GM19240 (cell line): Measurements from ENCODE around the gene AFF2.
"Not testable (repeated sequence)": the region's sequence is repeated elsewhere in the genome, so short reads cannot be mapped to it uniquely, and the experiment has no call there.

ENCODE experiments used
- DNase-seq: peaks from one replicate; pipeline ENCODE4 v3.0.0; 2011; ENCODE audit warnings: low spot score; ENCODE audit not compliant: insufficient read length

Gene AFF2

GRCh38 chrX:148633218-148633908 is 132.9 kb downstream of the AFF2 start:
- no peak for DNase-seq

- no peak for DNase-seq
Observed at GRCh38 chrX:148634591-148634990, 134.2 kb downstream of the AFF2 start.

GRCh38 chrX:148643460-148643859 is 143.0 kb downstream of the AFF2 start:
- no peak for DNase-seq

GRCh38 chrX:148647651-148648050 is 147.2 kb downstream of the AFF2 start:
- no peak for DNase-seq

- no peak for DNase-seq
Observed at GRCh38 chrX:148649145-148649795, 148.9 kb downstream of the AFF2 start.

GRCh38 chrX:148658115-148658730 is 157.8 kb downstream of the AFF2 start:
- DNase-seq: no peak

- no peak for DNase-seq
Observed at GRCh38 chrX:148659481-148659880, 159.1 kb downstream of the AFF2 start.

- no peak for DNase-seq
Observed at GRCh38 chrX:148661035-148661434, 160.6 kb downstream of the AFF2 start.

GRCh38 chrX:148662014-148662413 is 161.6 kb downstream of the AFF2 start:
- DNase-seq: no peak

- DNase-seq: no peak
Observed at GRCh38 chrX:148664171-148664570, 163.8 kb downstream of the AFF2 start.

GRCh38 chrX:148664995-148665394 is 164.6 kb downstream of the AFF2 start:
- DNase-seq: no peak

- DNase-seq: not testable (repeated sequence)
Observed at GRCh38 chrX:148669175-148669574, 168.8 kb downstream of the AFF2 start.

- no peak for DNase-seq
Observed at GRCh38 chrX:148670277-148670676, 169.9 kb downstream of the AFF2 start.

- no peak for DNase-seq
Observed at GRCh38 chrX:148672517-148672916, 172.1 kb downstream of the AFF2 start.

GRCh38 chrX:148681605-148682004 is 181.2 kb downstream of the AFF2 start:
- DNase-seq: no peak

- no peak for DNase-seq
Observed at GRCh38 chrX:148682206-148682605, 181.8 kb downstream of the AFF2 start.

GRCh38 chrX:148691456-148691855 is 191.0 kb downstream of the AFF2 start:
- no peak for DNase-seq

GRCh38 chrX:148695255-148695654 is 194.8 kb downstream of the AFF2 start:
- DNase-seq: no peak

GRCh38 chrX:148698221-148698620 is 197.8 kb downstream of the AFF2 start:
- DNase-seq: no peak

GRCh38 chrX:148700021-148700420 is 199.6 kb downstream of the AFF2 start:
- no peak for DNase-seq

- DNase-seq: no peak
Observed at GRCh38 chrX:148713981-148714380, 213.6 kb downstream of the AFF2 start.

- DNase-seq: no peak
Observed at GRCh38 chrX:148715361-148715760, 214.9 kb downstream of the AFF2 start.

GRCh38 chrX:148722966-148723365 is 222.5 kb downstream of the AFF2 start:
- no peak for DNase-seq
